HG02623 (cell line): ENCODE results near the gene FBP2.

Experiments used
- ATAC-seq: cut with Tn5 transposase; IDR thresholded peaks from one replicate; pipeline ENCODE4 v1.9.1; 2021; ENCODE audit warnings: moderate library complexity; ENCODE audit not compliant: unreplicated experiment

The FBP2 gene

DNA sequence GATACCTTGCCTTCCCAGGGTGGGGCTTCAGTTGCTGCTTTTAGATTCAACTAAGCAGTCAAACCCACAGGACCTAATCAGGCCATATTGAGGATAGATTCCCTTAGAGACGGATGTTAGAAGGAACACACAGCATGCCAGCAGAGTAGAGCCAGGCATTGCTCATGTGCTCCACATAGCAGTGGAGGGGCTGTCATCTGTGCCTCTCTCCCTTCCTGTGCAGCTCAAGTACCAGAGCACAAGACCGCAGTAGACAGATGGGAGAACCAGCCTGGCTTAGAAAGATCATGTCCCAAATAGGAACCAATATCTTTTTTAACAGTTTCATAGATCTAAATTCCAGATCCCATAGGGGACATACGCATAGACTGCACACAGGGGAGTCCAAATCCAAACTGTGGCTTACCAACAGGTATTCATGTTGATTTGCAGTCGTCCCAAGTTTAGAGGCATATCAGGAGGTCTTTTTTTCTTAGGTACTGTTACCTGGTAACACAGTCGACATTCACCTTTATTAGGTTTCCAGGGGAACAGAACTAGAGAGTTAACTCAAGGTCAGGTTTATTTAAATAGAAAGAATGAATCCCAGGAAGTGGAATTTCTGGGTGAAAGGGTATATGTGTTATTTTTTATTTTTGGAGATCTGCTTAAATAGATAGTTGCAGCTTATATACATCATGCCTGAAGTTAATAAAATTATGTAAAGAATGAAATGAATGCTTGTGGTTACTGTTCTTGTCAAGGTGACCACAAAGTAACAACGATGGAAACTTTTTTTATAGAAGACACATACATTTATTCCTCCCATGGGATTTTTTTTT is 82.3 kb downstream of the FBP2 start:
- ATAC-seq: no peak
